ES-I3 (cell line): ENCODE measurements around the gene PLEKHN1.

Experiments
- H3K36me3 ChIP-seq: 2 replicates; pipeline ENCODE4 v1.6.1; 2013; ENCODE audit warnings: mild to moderate bottlenecking, low read length, control low read depth, moderate library complexity; ENCODE audit not compliant: insufficient read depth
- H3K4me1 ChIP-seq: 2 replicates; pipeline ENCODE4 v1.6.1; 2013; ENCODE audit warnings: mild to moderate bottlenecking, control low read depth, low read length; ENCODE audit not compliant: insufficient read depth
- H3K9ac ChIP-seq: 2 replicates; pipeline ENCODE4 v1.6.1; 2013; ENCODE audit warnings: low read depth, mild to moderate bottlenecking, low read length, moderate library complexity
- H3K9me3 ChIP-seq: 2 replicates; pipeline ENCODE4 v1.6.1; 2013; ENCODE audit warnings: mild to moderate bottlenecking, low read length, moderate library complexity; ENCODE audit not compliant: control insufficient read depth, insufficient read depth

Gene PLEKHN1, protein sequence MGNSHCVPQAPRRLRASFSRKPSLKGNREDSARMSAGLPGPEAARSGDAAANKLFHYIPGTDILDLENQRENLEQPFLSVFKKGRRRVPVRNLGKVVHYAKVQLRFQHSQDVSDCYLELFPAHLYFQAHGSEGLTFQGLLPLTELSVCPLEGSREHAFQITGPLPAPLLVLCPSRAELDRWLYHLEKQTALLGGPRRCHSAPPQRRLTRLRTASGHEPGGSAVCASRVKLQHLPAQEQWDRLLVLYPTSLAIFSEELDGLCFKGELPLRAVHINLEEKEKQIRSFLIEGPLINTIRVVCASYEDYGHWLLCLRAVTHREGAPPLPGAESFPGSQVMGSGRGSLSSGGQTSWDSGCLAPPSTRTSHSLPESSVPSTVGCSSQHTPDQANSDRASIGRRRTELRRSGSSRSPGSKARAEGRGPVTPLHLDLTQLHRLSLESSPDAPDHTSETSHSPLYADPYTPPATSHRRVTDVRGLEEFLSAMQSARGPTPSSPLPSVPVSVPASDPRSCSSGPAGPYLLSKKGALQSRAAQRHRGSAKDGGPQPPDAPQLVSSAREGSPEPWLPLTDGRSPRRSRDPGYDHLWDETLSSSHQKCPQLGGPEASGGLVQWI

GRCh38 chr1:966135-966703 lies at the start of gene PLEKHN1:
Gene PLEKHN1 (plus strand): TSS chr1:966482. CDS start chr1:966532, 50 bp downstream.
- Histone ChIP-seq H3K9ac (peak within 1 kb of the TSS; percentile 75), H3K9me3 (no peaks in the 10 kb centered on the region), H3K4me1 (no peaks in the 10 kb centered on the region; the same call in 1 of the 2 replicates), H3K36me3 (no peaks in the 10 kb centered on the region)

DNA sequence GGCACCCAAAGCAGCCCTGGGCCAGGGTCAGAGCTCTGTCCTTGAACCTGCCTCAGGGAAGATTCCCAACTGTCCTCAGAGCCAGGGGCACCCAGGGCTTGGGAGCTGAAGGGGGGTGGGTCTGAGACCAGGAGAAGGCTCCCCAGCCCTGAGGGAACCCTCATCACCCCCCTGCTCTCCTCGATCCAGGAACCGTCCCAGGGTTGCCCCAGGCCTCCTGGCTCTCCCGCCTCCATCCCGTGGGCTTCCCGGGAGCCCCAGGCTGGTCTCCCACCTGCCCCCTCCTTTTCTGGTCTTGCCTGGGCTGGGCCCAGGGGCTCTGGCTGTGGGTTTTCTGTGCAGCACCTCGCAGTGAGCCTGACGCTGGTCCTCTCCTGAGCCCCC lies 49.2 kb upstream of the PLEKHN1 start:
- H3K9ac ChIP-seq, result no peak overlapping the region
- no peaks in the 10 kb centered on the region for H3K9me3 ChIP-seq
- peaks cover 10% of the 10 kb centered on the region; the same call in 1 of the 2 replicates for H3K4me1 ChIP-seq
- H3K36me3 ChIP-seq, result no peaks in the 10 kb centered on the region; the same call in 1 of the 2 replicates

- Histone ChIP-seq H3K9me3 (no peaks in the 10 kb centered on the region), H3K36me3 (no peaks in the 10 kb centered on the region; the same call in 1 of the 2 replicates), H3K4me1 (peaks cover 10% of the 10 kb centered on the region; the same call in 1 of the 2 replicates), H3K9ac (no peak overlapping the region)
Observed at GRCh38 chr1:917466-918091, 48.7 kb upstream of the PLEKHN1 start.

DNA sequence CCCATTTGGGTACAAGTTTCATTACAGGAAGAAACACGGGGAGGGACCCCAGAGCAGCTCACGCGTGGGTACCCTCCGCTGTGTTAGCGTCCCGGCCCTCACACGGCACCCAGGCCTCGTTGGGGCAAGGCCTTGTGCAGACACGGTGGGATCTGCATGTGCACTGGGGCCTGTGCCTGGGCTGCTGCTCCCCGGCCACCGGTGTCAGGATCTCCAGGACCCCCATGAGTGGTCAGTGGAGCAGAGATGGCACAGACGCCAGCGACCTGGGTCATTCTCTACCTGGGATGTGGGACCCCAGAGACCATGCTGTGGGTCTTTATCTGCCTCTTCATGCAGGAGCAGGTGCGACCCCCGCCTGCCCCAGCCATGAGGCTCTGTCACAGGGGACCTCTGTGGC lies 47.9 kb upstream of the PLEKHN1 start:
- H3K9ac ChIP-seq, result no peak overlapping the region

DNA sequence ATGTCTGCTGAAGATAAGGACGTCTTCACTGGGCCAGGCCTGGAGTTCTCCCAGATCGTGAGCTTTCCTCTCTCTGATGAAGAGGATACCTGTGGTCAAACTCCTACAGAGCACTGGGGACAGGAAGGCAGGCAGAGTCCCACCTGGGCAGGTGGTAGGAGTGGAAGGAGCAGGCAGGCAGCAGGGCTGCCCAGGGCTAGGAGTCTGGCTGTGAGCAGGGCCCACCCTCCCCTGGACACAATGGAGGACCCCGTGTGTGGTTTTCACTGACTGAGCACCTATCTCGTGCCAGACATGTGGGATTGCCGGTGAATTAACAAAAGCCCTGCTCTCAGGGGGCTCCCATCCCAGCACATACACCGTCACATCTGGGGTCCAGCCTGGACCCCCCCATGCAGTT lies 47.4 kb upstream of the PLEKHN1 start:
- no peaks in the 10 kb centered on the region; the same call in 1 of the 2 replicates for H3K36me3 ChIP-seq
- H3K9ac ChIP-seq, result no peak overlapping the region
- no peaks in the 10 kb centered on the region for H3K9me3 ChIP-seq
- peaks cover 10% of the 10 kb centered on the region; the same call in 1 of the 2 replicates for H3K4me1 ChIP-seq

More for the DNA sequence above, 47.9 kb upstream of the PLEKHN1 start:
- H3K4me1 ChIP-seq, result peaks cover 10% of the 10 kb centered on the region; the same call in 1 of the 2 replicates
- no peaks in the 10 kb centered on the region for H3K9me3 ChIP-seq
- no peaks in the 10 kb centered on the region; the same call in 1 of the 2 replicates for H3K36me3 ChIP-seq

GRCh38 chr1:919271-919872 lies 46.9 kb upstream of the PLEKHN1 start:
- H3K9ac ChIP-seq, result no peak overlapping the region
- H3K9me3 ChIP-seq, result no peaks in the 10 kb centered on the region
- H3K4me1 ChIP-seq, result peaks cover 10% of the 10 kb centered on the region; the same call in 1 of the 2 replicates
- no peaks in the 10 kb centered on the region; the same call in 1 of the 2 replicates for H3K36me3 ChIP-seq

- Histone ChIP-seq H3K4me1 (peaks cover 10% of the 10 kb centered on the region; the same call in 1 of the 2 replicates), H3K9ac (no peak overlapping the region), H3K36me3 (no peaks in the 10 kb centered on the region; the same call in 1 of the 2 replicates), H3K9me3 (no peaks in the 10 kb centered on the region)
Observed at GRCh38 chr1:920010-920409, 46.3 kb upstream of the PLEKHN1 start.

- Histone ChIP-seq H3K9ac (no peak overlapping the region), H3K36me3 (no peaks in the 10 kb centered on the region; the same call in 1 of the 2 replicates), H3K9me3 (no peaks in the 10 kb centered on the region), H3K4me1 (peaks cover 10% of the 10 kb centered on the region; the same call in 1 of the 2 replicates)
Observed at GRCh38 chr1:920521-920920, 45.8 kb upstream of the PLEKHN1 start.

- Histone ChIP-seq H3K9ac (no peak overlapping the region), H3K36me3 (no peaks in the 10 kb centered on the region; the same call in 1 of the 2 replicates), H3K9me3 (no peaks in the 10 kb centered on the region), H3K4me1 (peaks cover 10% of the 10 kb centered on the region; the same call in 1 of the 2 replicates)
Observed at GRCh38 chr1:921011-921837, 45.1 kb upstream of the PLEKHN1 start.

DNA sequence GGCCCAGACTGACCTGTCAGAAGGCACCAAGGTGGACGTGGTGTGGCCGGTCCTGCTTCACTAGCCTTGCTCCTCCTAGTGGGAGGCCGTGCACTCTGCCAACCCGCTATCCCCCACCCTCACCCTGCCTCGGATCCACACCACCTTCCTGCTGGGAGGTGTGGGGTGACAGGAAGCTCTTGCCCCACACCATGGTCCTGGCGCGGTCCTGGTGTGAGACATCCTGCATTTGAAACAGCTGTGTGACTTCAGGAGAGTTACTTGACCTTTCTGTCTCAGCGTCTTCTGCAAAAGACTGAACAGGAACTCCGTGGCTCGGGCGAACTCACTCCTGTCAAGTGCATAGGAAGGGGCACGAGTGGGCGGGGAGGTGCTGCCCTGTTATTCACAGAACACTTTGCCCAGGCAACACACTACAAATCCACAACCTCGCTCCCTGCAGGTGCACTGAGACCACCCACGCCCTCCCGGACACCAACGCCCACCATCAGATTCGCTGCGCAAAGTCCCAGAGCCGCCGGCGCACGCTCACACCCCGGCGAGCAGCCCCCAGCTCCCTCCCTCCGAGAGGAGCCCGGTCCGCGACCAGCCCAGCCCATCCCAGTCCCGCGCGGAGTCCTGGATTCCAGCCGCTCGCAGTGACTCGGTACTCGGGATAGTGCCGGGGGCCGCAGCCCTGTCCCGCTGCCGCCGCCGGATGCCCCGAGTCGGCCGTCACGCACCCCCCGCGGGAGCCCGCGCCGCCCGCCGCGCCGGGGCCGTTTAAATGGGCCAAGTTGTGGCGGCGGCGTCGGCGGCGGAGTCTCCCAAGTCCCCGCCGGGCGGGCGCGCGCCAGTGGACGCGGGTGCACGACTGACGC lies 42.9 kb upstream of the PLEKHN1 start, which contains the start of gene SAMD11:
SAMD11 (plus strand) TSS at position 793 of the 860 bp plus-strand sequence. CDS start 509 bp downstream, outside the sequence.
- Histone ChIP-seq H3K4me1 (peaks cover 10% of the 10 kb centered on the region; the same call in 1 of the 2 replicates), H3K9ac (peak within 1 kb of the TSS; percentile 39; the same call in 1 of the 2 replicates), H3K36me3 (no peaks in the 10 kb centered on the region; the same call in 1 of the 2 replicates), H3K9me3 (no peaks in the 10 kb centered on the region)

DNA sequence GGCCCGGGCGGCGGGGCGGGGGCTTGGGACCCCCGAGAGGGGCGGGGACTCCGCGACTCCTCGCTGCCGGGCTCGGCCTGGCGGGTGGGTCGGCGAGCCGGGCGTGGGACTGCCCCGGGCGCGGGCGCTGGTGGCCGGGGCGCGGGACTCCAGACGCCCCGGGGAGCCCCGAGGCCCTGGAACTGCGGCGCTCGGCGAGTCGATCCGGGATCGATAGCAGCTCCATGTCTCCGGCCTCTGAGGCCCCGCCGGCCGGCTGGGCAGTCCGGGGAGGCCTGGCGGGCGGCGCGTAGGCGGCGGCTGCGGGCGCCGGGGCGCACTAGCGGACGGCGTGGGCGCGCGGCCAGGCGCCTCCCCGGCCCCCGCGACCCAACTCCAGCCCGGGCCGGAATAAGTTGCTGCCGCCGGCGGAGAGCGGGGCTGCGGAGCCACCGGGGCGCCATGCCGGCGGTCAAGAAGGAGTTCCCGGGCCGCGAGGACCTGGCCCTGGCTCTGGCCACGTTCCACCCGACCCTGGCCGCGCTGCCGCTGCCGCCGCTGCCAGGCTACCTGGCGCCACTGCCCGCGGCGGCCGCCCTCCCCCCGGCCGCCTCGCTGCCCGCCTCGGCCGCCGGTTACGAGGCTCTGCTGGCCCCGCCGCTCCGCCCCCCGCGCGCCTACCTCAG lies 42.2 kb upstream of the PLEKHN1 start:
- H3K9ac ChIP-seq, result peak overlapping the region; percentile 39; the same call in 1 of the 2 replicates
- H3K9me3 ChIP-seq, result no peaks in the 10 kb centered on the region
- no peaks in the 10 kb centered on the region; the same call in 1 of the 2 replicates for H3K36me3 ChIP-seq
- H3K4me1 ChIP-seq, result peaks cover 10% of the 10 kb centered on the region; the same call in 1 of the 2 replicates
